Measurements from ENCODE around the gene MAPK7. TPM values are rescaled to one million over a fixed set of nuclear protein-coding genes. Genes with fewer than 3 reads are reported as not detected.

The MAPK7 gene
- total and polyA plus RNA-seq, 2 of the 8 experiments (the other 6 are each of a cell fraction or from before 2014, with no cell fraction given) = 15.2 to 28.1 TPM

DNA sequence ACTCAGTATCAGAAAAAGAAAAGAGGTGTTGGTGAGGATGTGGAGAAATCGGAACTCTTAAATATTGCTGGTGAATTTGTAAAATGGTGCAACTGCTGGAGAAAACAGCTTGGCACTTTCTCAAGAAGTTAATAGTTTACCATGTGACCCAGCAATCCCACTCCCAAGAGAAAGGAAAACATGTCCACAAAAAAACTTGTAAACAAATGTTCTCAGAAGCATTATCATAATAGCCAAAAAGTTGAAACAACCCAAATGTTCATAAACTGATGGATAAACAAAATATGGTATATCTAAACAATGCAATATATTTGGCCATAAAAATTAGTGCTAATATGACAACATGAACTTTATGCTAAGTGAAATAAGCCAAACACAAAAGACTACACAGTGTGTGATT lies 2.6 kb upstream of the MAPK7 start (continued):
- TF ChIP-seq, protein P1, sequence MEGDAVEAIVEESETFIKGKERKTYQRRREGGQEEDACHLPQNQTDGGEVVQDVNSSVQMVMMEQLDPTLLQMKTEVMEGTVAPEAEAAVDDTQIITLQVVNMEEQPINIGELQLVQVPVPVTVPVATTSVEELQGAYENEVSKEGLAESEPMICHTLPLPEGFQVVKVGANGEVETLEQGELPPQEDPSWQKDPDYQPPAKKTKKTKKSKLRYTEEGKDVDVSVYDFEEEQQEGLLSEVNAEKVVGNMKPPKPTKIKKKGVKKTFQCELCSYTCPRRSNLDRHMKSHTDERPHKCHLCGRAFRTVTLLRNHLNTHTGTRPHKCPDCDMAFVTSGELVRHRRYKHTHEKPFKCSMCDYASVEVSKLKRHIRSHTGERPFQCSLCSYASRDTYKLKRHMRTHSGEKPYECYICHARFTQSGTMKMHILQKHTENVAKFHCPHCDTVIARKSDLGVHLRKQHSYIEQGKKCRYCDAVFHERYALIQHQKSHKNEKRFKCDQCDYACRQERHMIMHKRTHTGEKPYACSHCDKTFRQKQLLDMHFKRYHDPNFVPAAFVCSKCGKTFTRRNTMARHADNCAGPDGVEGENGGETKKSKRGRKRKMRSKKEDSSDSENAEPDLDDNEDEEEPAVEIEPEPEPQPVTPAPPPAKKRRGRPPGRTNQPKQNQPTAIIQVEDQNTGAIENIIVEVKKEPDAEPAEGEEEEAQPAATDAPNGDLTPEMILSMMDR (IDR thresholded peaks at IDR 0.05; ENCODE audit: control extremely low read depth in 1 of 3, insufficient read depth in 1 of 3, low read depth in 1 of 3, low read length in 3 of 3) = no peak
- TF ChIP-seq CHD1 (IDR thresholded peaks at IDR 0.05; ENCODE audit: low read depth, low read length) = no peak
- no peak for TF ChIP-seq POLR2A (IDR thresholded peaks at IDR 0.05; ENCODE audit: control extremely low read depth in 1 of 2, low read depth in 2 of 2, low read length in 2 of 2)

All from H1 (cell line).